ENCODE measurements around the gene PYY. TPM values are rescaled to one million over a fixed set of nuclear protein-coding genes. Genes with fewer than 3 reads are reported as not detected.

Gene PYY
- total RNA-seq, 1 experiment from 2014 or later: not detected

GRCh38 chr17:43950554-43950953 is 3.2 kb downstream of the PYY start:
- no peak for TF ChIP-seq EZH2 (IDR thresholded peaks at IDR 0.05; ENCODE audit: low read length, unreplicated experiment)
- TF ChIP-seq, protein P1, sequence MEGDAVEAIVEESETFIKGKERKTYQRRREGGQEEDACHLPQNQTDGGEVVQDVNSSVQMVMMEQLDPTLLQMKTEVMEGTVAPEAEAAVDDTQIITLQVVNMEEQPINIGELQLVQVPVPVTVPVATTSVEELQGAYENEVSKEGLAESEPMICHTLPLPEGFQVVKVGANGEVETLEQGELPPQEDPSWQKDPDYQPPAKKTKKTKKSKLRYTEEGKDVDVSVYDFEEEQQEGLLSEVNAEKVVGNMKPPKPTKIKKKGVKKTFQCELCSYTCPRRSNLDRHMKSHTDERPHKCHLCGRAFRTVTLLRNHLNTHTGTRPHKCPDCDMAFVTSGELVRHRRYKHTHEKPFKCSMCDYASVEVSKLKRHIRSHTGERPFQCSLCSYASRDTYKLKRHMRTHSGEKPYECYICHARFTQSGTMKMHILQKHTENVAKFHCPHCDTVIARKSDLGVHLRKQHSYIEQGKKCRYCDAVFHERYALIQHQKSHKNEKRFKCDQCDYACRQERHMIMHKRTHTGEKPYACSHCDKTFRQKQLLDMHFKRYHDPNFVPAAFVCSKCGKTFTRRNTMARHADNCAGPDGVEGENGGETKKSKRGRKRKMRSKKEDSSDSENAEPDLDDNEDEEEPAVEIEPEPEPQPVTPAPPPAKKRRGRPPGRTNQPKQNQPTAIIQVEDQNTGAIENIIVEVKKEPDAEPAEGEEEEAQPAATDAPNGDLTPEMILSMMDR (conservative IDR thresholded peaks at IDR 0.05; ENCODE audit: low read depth, low read length): no peak
- TF ChIP-seq EZH2phosphoT487 (IDR thresholded peaks at IDR 0.05; ENCODE audit: borderline replicate concordance, low read length): no peak
- H3K4me1 ChIP-seq (ENCODE audit: insufficient read depth, low read length): no peaks in the 10 kb centered on the region
- no peak overlapping the region for H3K4me2 ChIP-seq (ENCODE audit: low read length)
- H2AFZ ChIP-seq (ENCODE audit: low read length): no peak overlapping the region
- H3K4me3 ChIP-seq (ENCODE audit: low read length): no peak overlapping the region
- no peak for ATAC-seq
- no peaks in the 10 kb centered on the region for H3F3A ChIP-seq (ENCODE audit: low read length, unreplicated experiment)
- H4K20me1 ChIP-seq (ENCODE audit: low read length): no peaks in the 10 kb centered on the region
- DNase-seq: no peak
- no peak overlapping the region for H3K27ac ChIP-seq (ENCODE audit: low read length)
- H3K9me2 ChIP-seq (replicated peaks; ENCODE audit: low read length): no peaks in the 10 kb centered on the region
- POLR2A ChIA-PET (ENCODE audit: unreplicated experiment): no interaction called here
- no peaks in the 10 kb centered on the region for H3K27me3 ChIP-seq (ENCODE audit: low read length)
- H3K9ac ChIP-seq (ENCODE audit: low read length): no peak overlapping the region
- H3K9me3 ChIP-seq (ENCODE audit: low read length): no peaks in the 10 kb centered on the region
- BruUV-seq (replicated peaks): no TSS peak
- CTCF ChIA-PET: no interaction called here
- intact Hi-C loops (cut with micrococcal nuclease): no loop called here
- no peaks in the 10 kb centered on the region for H3K79me2 ChIP-seq (ENCODE audit: low read length)
- no peaks in the 10 kb centered on the region for H3K36me3 ChIP-seq (ENCODE audit: low read depth, low read length)

DNA sequence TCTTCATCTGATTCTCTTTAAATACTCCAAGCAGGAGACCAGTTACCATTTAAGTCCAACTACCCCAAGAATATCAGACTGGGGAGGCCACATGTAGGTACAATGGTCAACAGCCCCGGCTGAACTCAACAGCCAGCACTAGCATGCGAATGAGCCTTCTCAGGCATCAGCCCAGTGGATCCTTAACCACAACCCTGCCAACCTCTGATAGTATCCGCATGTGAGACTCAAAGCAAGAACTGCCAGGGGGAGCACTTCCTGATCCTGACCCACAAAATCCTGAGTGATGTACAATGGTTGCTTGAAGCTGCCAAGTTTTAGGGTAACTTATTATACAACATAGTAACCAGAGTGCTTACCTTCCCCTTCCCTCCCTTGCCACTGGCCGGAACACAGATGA is 4.0 kb downstream of the PYY start:
- H3K27me3 ChIP-seq (ENCODE audit: low read length): no peaks in the 10 kb centered on the region
- no peaks in the 10 kb centered on the region for H3K4me1 ChIP-seq (ENCODE audit: insufficient read depth, low read length)
- no peaks in the 10 kb centered on the region for H3K36me3 ChIP-seq (ENCODE audit: low read depth, low read length)
- no peaks in the 10 kb centered on the region for H4K20me1 ChIP-seq (ENCODE audit: low read length)
- no peaks in the 10 kb centered on the region for H3K9me3 ChIP-seq (ENCODE audit: low read length)
- CTCF ChIA-PET: no interaction called here
- POLR2A ChIA-PET (ENCODE audit: unreplicated experiment): no interaction called here
- intact Hi-C loops (cut with micrococcal nuclease): no loop called here
- no TSS peak for BruUV-seq (replicated peaks)
- H3K4me2 ChIP-seq (ENCODE audit: low read length): no peak overlapping the region
- no peaks in the 10 kb centered on the region for H3F3A ChIP-seq (ENCODE audit: low read length, unreplicated experiment)
- peak; percentile 49; the same call in 1 of the 2 replicates for ATAC-seq
- no peaks in the 10 kb centered on the region for H3K9me2 ChIP-seq (replicated peaks; ENCODE audit: low read length)
- no peaks in the 10 kb centered on the region for H3K79me2 ChIP-seq (ENCODE audit: low read length)
- no peak overlapping the region for H2AFZ ChIP-seq (ENCODE audit: low read length)
- DNase-seq: no peak
- H3K27ac ChIP-seq (ENCODE audit: low read length): no peak overlapping the region
- H3K9ac ChIP-seq (ENCODE audit: low read length): no peak overlapping the region
- TF ChIP-seq EZH2phosphoT487 (IDR thresholded peaks at IDR 0.05; ENCODE audit: borderline replicate concordance, low read length): no peak
- no peak for TF ChIP-seq EZH2 (IDR thresholded peaks at IDR 0.05; ENCODE audit: low read length, unreplicated experiment)
- TF ChIP-seq, protein P1 (conservative IDR thresholded peaks at IDR 0.05; ENCODE audit: low read depth, low read length): peak; percentile 33; the same call in 1 of the 2 replicates
- no peak overlapping the region for H3K4me3 ChIP-seq (ENCODE audit: low read length)

DNA sequence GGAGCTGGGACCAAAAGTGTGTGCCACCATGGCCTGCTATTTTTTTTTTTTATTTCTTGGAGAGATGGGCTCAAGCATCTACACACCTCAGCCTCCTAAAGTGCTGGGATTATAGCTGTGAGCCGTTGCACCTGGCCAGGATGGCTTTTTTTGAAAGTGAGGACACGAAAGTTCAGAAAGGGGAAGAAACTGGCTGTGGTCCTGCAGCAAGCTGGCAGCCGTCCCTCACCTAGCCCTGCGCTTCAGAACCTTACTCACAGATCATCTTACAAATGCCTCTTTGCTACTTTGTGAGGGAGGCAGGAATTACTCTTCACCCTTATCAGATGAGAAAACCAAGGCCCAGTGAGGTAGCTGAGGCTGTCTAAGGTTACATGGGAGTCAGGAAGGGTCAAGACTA is 7.0 kb downstream of the PYY start:
- no TSS peak for BruUV-seq (replicated peaks)
- no peaks in the 10 kb centered on the region for H3K9me3 ChIP-seq (ENCODE audit: low read length)
- no peaks in the 10 kb centered on the region for H3K27me3 ChIP-seq (ENCODE audit: low read length)
- no peaks in the 10 kb centered on the region for H3F3A ChIP-seq (ENCODE audit: low read length, unreplicated experiment)
- H3K9me2 ChIP-seq (replicated peaks; ENCODE audit: low read length): no peaks in the 10 kb centered on the region
- H3K4me3 ChIP-seq (ENCODE audit: low read length): no peak overlapping the region
- ChIA-PET POLR2A (ENCODE audit: unreplicated experiment) (no interaction called here), CTCF (interaction anchor here (0.5 kb wide), 1 partner anchor 47 kb away, joined by 4 read pairs; no protein-coding TSS in a partner anchor)
- no peak overlapping the region for H3K4me2 ChIP-seq (ENCODE audit: low read length)
- ATAC-seq: no peak
- TF ChIP-seq, protein P1 (conservative IDR thresholded peaks at IDR 0.05; ENCODE audit: low read depth, low read length): no peak
- TF ChIP-seq EZH2 (IDR thresholded peaks at IDR 0.05; ENCODE audit: low read length, unreplicated experiment) (no peak), EZH2phosphoT487 (IDR thresholded peaks at IDR 0.05; ENCODE audit: borderline replicate concordance, low read length) (no peak)
- intact Hi-C loops (cut with micrococcal nuclease): no loop called here
- H3K36me3 ChIP-seq (ENCODE audit: low read depth, low read length): no peaks in the 10 kb centered on the region
- no peak overlapping the region for H3K9ac ChIP-seq (ENCODE audit: low read length)
- H4K20me1 ChIP-seq (ENCODE audit: low read length): no peaks in the 10 kb centered on the region
- H3K79me2 ChIP-seq (ENCODE audit: low read length): no peaks in the 10 kb centered on the region
- H3K4me1 ChIP-seq (ENCODE audit: insufficient read depth, low read length): no peaks in the 10 kb centered on the region
- DNase-seq: no peak
- no peak overlapping the region for H3K27ac ChIP-seq (ENCODE audit: low read length)
- no peak overlapping the region for H2AFZ ChIP-seq (ENCODE audit: low read length)
